Measurements from ENCODE around the gene SBSN. TPM values are rescaled to one million over a fixed set of nuclear protein-coding genes. Genes with fewer than 3 reads are reported as not detected.

The SBSN gene
- total RNA-seq, 1 donor from 2014 or later, result 0.18 TPM

DNA sequence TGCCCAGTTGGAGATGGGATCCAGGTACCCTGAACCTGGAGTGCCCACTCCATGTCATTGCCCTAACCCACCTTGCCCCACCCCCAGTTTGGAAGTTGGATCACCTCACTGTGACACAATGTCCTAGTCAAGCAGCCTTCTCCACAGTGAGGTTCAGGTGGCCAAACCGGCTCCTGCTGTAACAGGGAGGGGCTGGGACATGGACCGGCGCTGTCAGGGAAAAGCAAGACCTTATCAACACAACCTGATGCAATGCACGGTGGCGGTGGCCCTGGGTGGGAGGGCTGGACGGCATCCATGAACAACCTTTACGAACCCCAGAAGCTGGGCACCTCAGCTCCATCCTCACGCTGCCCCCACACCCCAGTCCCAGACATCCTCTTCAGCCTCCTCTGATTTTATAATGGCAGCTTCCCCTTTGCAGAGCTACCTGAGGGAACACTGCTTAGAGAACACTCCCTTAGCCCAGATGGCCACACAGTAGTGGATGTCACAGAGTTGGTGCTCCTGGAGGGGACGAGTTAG, 36.2 kb downstream of the SBSN start:
- H3K4me3 Mint-ChIP-seq (ENCODE audit: unreplicated experiment), result no peak overlapping the region
- H3K4me1 Mint-ChIP-seq (ENCODE audit: unreplicated experiment), result no peaks in the 10 kb centered on the region
- H3K36me3 Mint-ChIP-seq (ENCODE audit: low read depth, unreplicated experiment), result no peaks in the 10 kb centered on the region
- TF ChIP-seq, protein P1, sequence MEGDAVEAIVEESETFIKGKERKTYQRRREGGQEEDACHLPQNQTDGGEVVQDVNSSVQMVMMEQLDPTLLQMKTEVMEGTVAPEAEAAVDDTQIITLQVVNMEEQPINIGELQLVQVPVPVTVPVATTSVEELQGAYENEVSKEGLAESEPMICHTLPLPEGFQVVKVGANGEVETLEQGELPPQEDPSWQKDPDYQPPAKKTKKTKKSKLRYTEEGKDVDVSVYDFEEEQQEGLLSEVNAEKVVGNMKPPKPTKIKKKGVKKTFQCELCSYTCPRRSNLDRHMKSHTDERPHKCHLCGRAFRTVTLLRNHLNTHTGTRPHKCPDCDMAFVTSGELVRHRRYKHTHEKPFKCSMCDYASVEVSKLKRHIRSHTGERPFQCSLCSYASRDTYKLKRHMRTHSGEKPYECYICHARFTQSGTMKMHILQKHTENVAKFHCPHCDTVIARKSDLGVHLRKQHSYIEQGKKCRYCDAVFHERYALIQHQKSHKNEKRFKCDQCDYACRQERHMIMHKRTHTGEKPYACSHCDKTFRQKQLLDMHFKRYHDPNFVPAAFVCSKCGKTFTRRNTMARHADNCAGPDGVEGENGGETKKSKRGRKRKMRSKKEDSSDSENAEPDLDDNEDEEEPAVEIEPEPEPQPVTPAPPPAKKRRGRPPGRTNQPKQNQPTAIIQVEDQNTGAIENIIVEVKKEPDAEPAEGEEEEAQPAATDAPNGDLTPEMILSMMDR (IDR thresholded peaks at IDR 0.05; ENCODE audit: unreplicated experiment), result no peak
- H3K27ac Mint-ChIP-seq (ENCODE audit: unreplicated experiment), result no peak overlapping the region
- no peaks in the 10 kb centered on the region for H3K27me3 Mint-ChIP-seq (ENCODE audit: unreplicated experiment)
- H3K9me3 Mint-ChIP-seq (ENCODE audit: unreplicated experiment), result no peaks in the 10 kb centered on the region
- no peak for DNase-seq (ENCODE audit: low spot score)

DNA sequence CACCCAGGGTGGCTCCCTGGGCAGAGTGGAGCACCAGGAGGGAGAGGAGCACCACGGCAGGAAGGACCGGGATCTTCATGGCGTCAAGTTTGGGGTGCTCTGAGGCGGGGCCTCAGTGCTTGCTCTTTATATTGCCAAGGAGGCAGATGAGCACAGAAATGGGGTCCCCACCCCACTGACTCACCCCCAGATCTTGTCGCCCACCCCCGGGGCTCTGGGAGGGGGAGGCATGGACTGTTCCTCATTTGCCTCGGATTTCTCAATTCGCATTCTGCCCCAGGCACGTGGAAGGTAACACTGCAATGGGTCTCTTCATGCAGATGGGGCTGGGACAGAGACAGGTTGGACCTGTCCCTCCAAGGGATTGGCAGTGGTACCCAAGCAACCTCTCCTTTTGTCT, 37.7 kb downstream of the SBSN start, which contains the start of gene KRTDAP:
KRTDAP (minus strand) TSS at position 101 of the 400 bp plus-strand sequence; CDS start at position 79, 22 bp downstream.
- H3K36me3 Mint-ChIP-seq (ENCODE audit: low read depth, unreplicated experiment), result no peaks in the 10 kb centered on the region
- no peak within 1 kb of the TSS for H3K4me3 Mint-ChIP-seq (ENCODE audit: unreplicated experiment)
- H3K27ac Mint-ChIP-seq (ENCODE audit: unreplicated experiment), result no peak within 1 kb of the TSS
- no peaks in the 10 kb centered on the region for H3K9me3 Mint-ChIP-seq (ENCODE audit: unreplicated experiment)
- no peaks in the 10 kb centered on the region for H3K4me1 Mint-ChIP-seq (ENCODE audit: unreplicated experiment)
- TF ChIP-seq, protein P1 (IDR thresholded peaks at IDR 0.05; ENCODE audit: unreplicated experiment), result no peak
- no peak for DNase-seq (ENCODE audit: low spot score)
- no peaks in the 10 kb centered on the region for H3K27me3 Mint-ChIP-seq (ENCODE audit: unreplicated experiment)

DNA sequence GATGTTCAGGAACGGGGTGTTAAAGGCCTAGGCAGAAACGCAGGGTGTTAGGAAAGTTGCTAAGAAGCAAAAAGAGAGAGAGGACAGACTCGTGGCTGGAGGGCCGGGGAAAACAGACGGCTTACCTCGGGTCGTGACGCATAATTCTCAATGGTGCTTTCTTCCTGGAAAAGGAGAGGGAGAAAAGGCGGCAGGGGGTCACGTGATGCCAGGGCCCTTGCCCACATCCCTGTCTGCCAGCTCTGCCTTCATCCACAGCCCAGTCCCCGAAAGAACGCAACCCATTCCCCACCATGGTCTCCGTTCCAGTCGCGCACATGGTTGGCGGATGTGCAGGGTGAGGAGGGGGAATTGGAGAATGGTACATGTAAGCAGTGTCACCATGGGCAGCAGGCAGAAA, 39.4 kb downstream of the SBSN start:
- H3K9me3 Mint-ChIP-seq (ENCODE audit: unreplicated experiment), result no peaks in the 10 kb centered on the region
- H3K4me3 Mint-ChIP-seq (ENCODE audit: unreplicated experiment), result no peak overlapping the region
- no peak overlapping the region for H3K27ac Mint-ChIP-seq (ENCODE audit: unreplicated experiment)
- no peaks in the 10 kb centered on the region for H3K4me1 Mint-ChIP-seq (ENCODE audit: unreplicated experiment)
- TF ChIP-seq, protein P1 (IDR thresholded peaks at IDR 0.05; ENCODE audit: unreplicated experiment), result no peak
- H3K36me3 Mint-ChIP-seq (ENCODE audit: low read depth, unreplicated experiment), result no peaks in the 10 kb centered on the region
- no peaks in the 10 kb centered on the region for H3K27me3 Mint-ChIP-seq (ENCODE audit: unreplicated experiment)
- no peak for DNase-seq (ENCODE audit: low spot score)

DNA sequence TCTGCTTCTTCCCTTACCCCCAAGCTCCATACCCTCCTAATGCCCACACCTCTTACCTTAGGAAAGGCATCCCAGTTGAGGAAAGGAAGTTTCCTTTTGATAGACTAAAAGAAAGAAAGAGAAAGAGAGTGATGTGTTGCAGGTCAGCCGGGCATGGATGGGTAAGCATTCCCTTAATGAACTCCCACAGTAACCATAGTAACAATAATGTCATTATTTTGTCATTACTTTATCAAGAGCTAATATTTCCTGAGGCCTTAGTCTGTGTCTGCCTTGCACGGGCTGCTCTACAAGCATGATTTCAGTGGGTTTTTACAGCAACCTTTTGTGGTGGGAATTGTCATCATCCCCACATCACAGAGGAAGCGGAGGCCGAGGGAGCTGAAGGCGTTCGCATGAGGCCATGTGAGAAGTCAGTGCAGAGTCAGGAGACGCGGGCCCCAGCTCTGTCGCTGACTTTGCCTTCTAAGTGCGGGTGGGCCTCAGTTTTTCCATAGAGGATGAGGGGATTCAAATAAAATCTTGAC, 40.4 kb downstream of the SBSN start:
- Mint-ChIP-seq H3K27me3 (ENCODE audit: unreplicated experiment) (no peaks in the 10 kb centered on the region), H3K9me3 (ENCODE audit: unreplicated experiment) (no peaks in the 10 kb centered on the region), H3K4me1 (ENCODE audit: unreplicated experiment) (no peaks in the 10 kb centered on the region), H3K27ac (ENCODE audit: unreplicated experiment) (no peak overlapping the region), H3K36me3 (ENCODE audit: low read depth, unreplicated experiment) (no peaks in the 10 kb centered on the region), H3K4me3 (ENCODE audit: unreplicated experiment) (no peak overlapping the region)
- DNase-seq (ENCODE audit: low spot score), result no peak
- TF ChIP-seq, protein P1 (IDR thresholded peaks at IDR 0.05; ENCODE audit: unreplicated experiment), result no peak

DNA sequence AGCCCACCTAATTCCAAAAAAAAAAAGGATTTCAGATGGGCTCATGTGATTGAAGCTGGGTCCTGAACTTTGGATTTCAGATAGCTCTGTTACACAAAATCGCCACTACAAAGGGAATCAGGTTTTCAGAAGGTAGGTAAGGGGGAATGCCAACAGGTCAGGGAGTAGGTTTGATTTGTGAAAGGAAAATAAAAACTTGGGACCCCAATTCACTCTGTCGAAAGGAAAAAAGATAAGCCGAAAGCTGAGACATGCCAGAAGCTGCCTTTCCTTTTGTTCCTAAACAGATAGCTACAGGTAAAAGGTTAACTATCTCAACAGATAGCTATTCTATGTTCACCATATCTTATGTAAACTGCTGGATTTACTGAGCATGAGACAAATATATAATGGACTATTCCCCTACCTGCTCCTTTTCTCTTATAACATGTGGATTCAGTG, 41.8 kb downstream of the SBSN start:
- DNase-seq (ENCODE audit: low spot score), result no peak
- Mint-ChIP-seq H3K36me3 (ENCODE audit: low read depth, unreplicated experiment) (no peaks in the 10 kb centered on the region), H3K9me3 (ENCODE audit: unreplicated experiment) (no peaks in the 10 kb centered on the region), H3K27me3 (ENCODE audit: unreplicated experiment) (no peaks in the 10 kb centered on the region), H3K4me1 (ENCODE audit: unreplicated experiment) (no peaks in the 10 kb centered on the region), H3K27ac (ENCODE audit: unreplicated experiment) (no peak overlapping the region), H3K4me3 (ENCODE audit: unreplicated experiment) (no peak overlapping the region)
- TF ChIP-seq, protein P1 (IDR thresholded peaks at IDR 0.05; ENCODE audit: unreplicated experiment), result no peak

All from endothelial cell (in vitro differentiated cells).